Keratinocyte (primary cell): ENCODE data around the gene SFXN3. TPM values are rescaled to one million over a fixed set of nuclear protein-coding genes. Genes with fewer than 3 reads are reported as not detected.

ENCODE experiments used
- DNase-seq: peaks from one replicate; pipeline ENCODE4 v3.0.0-alpha.2; 2011; ENCODE audit warnings: low read depth, missing footprints, low spot score
- FAIRE-seq: peaks from 2 replicates; lab custom pipeline; 2011; peaks lifted over from hg19 to GRCh38; lab: Jason Lieb, UNC
- H2AFZ ChIP-seq: 2 replicates; pipeline ENCODE4 v1.6.0; 2012; ENCODE audit warnings: low read length, control low read depth, inconsistent platforms; ENCODE audit not compliant: control insufficient read depth
- H3K27ac ChIP-seq: 2 replicates; pipeline ENCODE4 v1.5.1; 2011; ENCODE audit warnings: low read length; ENCODE audit not compliant: control insufficient read depth, insufficient read depth
- H3K27me3 ChIP-seq: 3 replicates; pipeline ENCODE4 v1.6.0; 2011; ENCODE audit warnings: low read length; ENCODE audit not compliant: control insufficient read depth, insufficient read depth; ENCODE audit errors: extremely low read depth
- H3K36me3 ChIP-seq, 2 experiments: 2 replicates in 1 of 2; 3 replicates in 1 of 2; pipeline ENCODE4 v1.5.1; 2011; ENCODE audit warnings: low read length in 2 of 2, mild to moderate bottlenecking in 1 of 2; ENCODE audit not compliant: control insufficient read depth in 2 of 2, insufficient read depth in 2 of 2; ENCODE audit errors: extremely low read depth in 1 of 2
- H3K4me1 ChIP-seq: 3 replicates; pipeline ENCODE4 v1.5.1; 2011; ENCODE audit warnings: low read length; ENCODE audit not compliant: control insufficient read depth, insufficient read depth; ENCODE audit errors: extremely low read depth
- H3K4me2 ChIP-seq: 3 replicates; pipeline ENCODE4 v1.6.0; 2011; ENCODE audit warnings: low read depth, low read length; ENCODE audit not compliant: control insufficient read depth, insufficient read depth; ENCODE audit errors: extremely low read depth
- H3K4me3 ChIP-seq, 3 experiments: fragments of 200-600 bp in 1 of 3; sonication (generic) in 1 of 3; 2 replicates in 2 of 3; 3 replicates in 1 of 3; pipeline ENCODE4 v1.5.1; 2011 to 2016; ENCODE audit warnings: low read length in 3 of 3, mild to moderate bottlenecking in 3 of 3, control low read depth in 2 of 3, inconsistent platforms in 1 of 3, low read depth in 1 of 3, mixed read lengths in 1 of 3, mixed run types in 1 of 3, moderate library complexity in 1 of 3; ENCODE audit not compliant: control insufficient read depth in 2 of 3, insufficient read depth in 2 of 3; ENCODE audit errors: extremely low read depth in 1 of 3
- H3K79me2 ChIP-seq: 2 replicates; pipeline ENCODE4 v1.6.0; 2012; ENCODE audit warnings: low read length; ENCODE audit not compliant: control insufficient read depth, insufficient read depth
- H3K9ac ChIP-seq: 3 replicates; pipeline ENCODE4 v1.6.0; 2011; ENCODE audit warnings: low read length; ENCODE audit not compliant: control insufficient read depth, insufficient read depth; ENCODE audit errors: extremely low read depth
- H3K9me1 ChIP-seq: 3 replicates; pipeline ENCODE4 v1.6.0; 2011; ENCODE audit warnings: low read length; ENCODE audit not compliant: control insufficient read depth, insufficient read depth; ENCODE audit errors: extremely low read depth
- H3K9me3 ChIP-seq: 2 replicates; pipeline ENCODE4 v1.5.1; 2012; ENCODE audit warnings: low read depth, low read length; ENCODE audit not compliant: control insufficient read depth
- H4K20me1 ChIP-seq: 3 replicates; pipeline ENCODE4 v1.6.0; 2011; ENCODE audit warnings: low read length; ENCODE audit not compliant: control insufficient read depth, insufficient read depth; ENCODE audit errors: extremely low read depth
- CTCF ChIP-seq, 3 experiments: IDR thresholded peaks in 1 of 3; conservative IDR thresholded peaks in 1 of 3; optimal IDR thresholded peaks in 1 of 3; 2 replicates in 2 of 3; 3 replicates in 1 of 3; pipeline versions ENCODE3 to v1.5.1; 2011; ENCODE audit warnings: low read length in 3 of 3, mild to moderate bottlenecking in 3 of 3, moderate library complexity in 2 of 3, control low read depth in 1 of 3, inconsistent platforms in 1 of 3; ENCODE audit not compliant: insufficient read depth in 2 of 3; ENCODE audit errors: extremely low read depth in 1 of 3
- EZH2 ChIP-seq: IDR thresholded peaks from one replicate; pipeline ENCODE4 v1.6.1; 2012; ENCODE audit warnings: inconsistent platforms, mild to moderate bottlenecking, low read length, moderate library complexity
- dilution Hi-C: fragments of 300-500 bp; cut with MboI; formaldehyde crosslinking; loops from one replicate; pipeline ENCODE4 v1.7.0; 2020; ENCODE audit warnings: low sequenced_read_pairs; ENCODE audit not compliant: extremely low pct_ligation_motif_present
- polyA plus RNA-seq, 5 experiments: library from polyadenylated mRNA; depleted of rRNA in 3 of 5; stranded (reverse) in 3 of 5; stranded (forward) in 1 of 5; unstranded in 1 of 5; fragments of >200 nt; gene quantifications; 1 replicate in 1 of 5; 2 replicates in 3 of 5; 3 replicates in 1 of 5; pipeline versions ENCODE4 v1.2.1 to v1.2.3, GENCODE V29; 2011 to 2012; ENCODE audit warnings: missing spikeins in 2 of 5, low read depth in 1 of 5, low replicate concordance in 1 of 5

Gene SFXN3
- polyA plus RNA-seq, 1 donor (not counting 4 experiments of a cell fraction or from before 2014, with no cell fraction given) = 77.0 TPM

DNA sequence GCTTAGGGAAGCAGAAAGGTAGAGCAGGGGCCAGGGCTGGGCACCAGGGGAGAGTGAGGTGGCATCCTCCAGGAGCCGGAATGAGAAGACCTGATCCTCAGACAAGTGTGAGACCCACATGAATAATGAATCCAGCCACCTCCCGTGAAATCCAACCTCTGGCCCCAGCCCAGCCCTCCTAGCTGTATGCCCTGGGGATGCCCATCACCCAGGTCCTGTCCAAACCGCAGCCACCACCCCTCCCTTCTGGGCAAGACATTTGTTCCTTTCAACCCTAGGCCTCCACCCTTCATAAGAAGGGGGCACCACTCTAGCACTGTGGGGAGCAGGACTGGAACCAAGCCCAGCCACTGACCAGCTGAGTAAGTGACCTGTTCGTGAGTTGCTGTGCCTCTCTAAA, 9.8 kb upstream of the SFXN3 start:
- Histone ChIP-seq H3K4me1 (peaks cover 2% of the 10 kb centered on the region), H3K27ac (no peak overlapping the region), H3K9me1 (no peaks in the 10 kb centered on the region), H3K4me3 (no peak overlapping the region), H3K79me2 (no peaks in the 10 kb centered on the region), H3K36me3 (no peaks in the 10 kb centered on the region), H3K9me3 (no peaks in the 10 kb centered on the region), H2AFZ (no peak overlapping the region), H3K4me2 (no peak overlapping the region), H3K27me3 (peaks cover 4% of the 10 kb centered on the region), H3K9ac (no peak overlapping the region), H4K20me1 (peaks cover 2% of the 10 kb centered on the region)
- dilution Hi-C loops = no loop called here
- FAIRE-seq (no peak), DNase-seq (no peak)
- TF ChIP-seq EZH2 (no peak), CTCF (optimal IDR thresholded peaks at IDR 0.05 in 1 of 3, IDR thresholded peaks at IDR 0.05 in 1 of 3, conservative IDR thresholded peaks at IDR 0.05 in 1 of 3; ENCODE audit: extremely low read depth in 1 of 3, insufficient read depth in 2 of 3, low read length in 3 of 3) (no peak)

GRCh38 chr10:101021692-101022251, 9.3 kb upstream of the SFXN3 start:
- FAIRE-seq = no peak
- H3K9me3 ChIP-seq = no peaks in the 10 kb centered on the region

More at GRCh38 chr10:101021692-101022251, 9.3 kb upstream of the SFXN3 start:
- no peaks in the 10 kb centered on the region for H4K20me1 ChIP-seq
- no peak overlapping the region for H3K4me2 ChIP-seq
- no peaks in the 10 kb centered on the region for H3K9me1 ChIP-seq
- no peaks in the 10 kb centered on the region for H3K79me2 ChIP-seq
- H3K36me3 ChIP-seq = no peaks in the 10 kb centered on the region
- peaks cover 2% of the 10 kb centered on the region for H3K4me1 ChIP-seq
- H2AFZ ChIP-seq = no peak overlapping the region
- no peak for DNase-seq
- no peak overlapping the region for H3K27ac ChIP-seq
- no peak overlapping the region for H3K4me3 ChIP-seq
- dilution Hi-C loops = no loop called here
- no peak overlapping the region for H3K9ac ChIP-seq
- H3K27me3 ChIP-seq = peaks cover 5% of the 10 kb centered on the region
- TF ChIP-seq CTCF (optimal IDR thresholded peaks at IDR 0.05 in 1 of 3, IDR thresholded peaks at IDR 0.05 in 1 of 3, conservative IDR thresholded peaks at IDR 0.05 in 1 of 3; ENCODE audit: extremely low read depth in 1 of 3, insufficient read depth in 2 of 3, low read length in 3 of 3) (no peak), EZH2 (no peak)
